LHCN-M2 (cell line): Measurements from ENCODE around the gene PUS1. TPM values are rescaled to one million over a fixed set of nuclear protein-coding genes. Genes with fewer than 3 reads are reported as not detected.

Experiments used
- DNase-seq: peaks from one replicate; pipeline ENCODE4 v3.0.0-alpha.2; 2012; ENCODE audit warnings: low read depth
- total RNA-seq: library from RNA; depleted of rRNA; stranded (reverse); fragments of >200 nt; gene quantifications from 2 replicates; pipeline ENCODE4 v1.2.3, GENCODE V29; 2014

PUS1 gene
- total RNA-seq, 1 experiment from 2014 or later: 17.7 TPM

- no peak for DNase-seq
These were observed 26.5 kb upstream of the PUS1 start for GRCh38 chr12:131902332-131903241.

DNA sequence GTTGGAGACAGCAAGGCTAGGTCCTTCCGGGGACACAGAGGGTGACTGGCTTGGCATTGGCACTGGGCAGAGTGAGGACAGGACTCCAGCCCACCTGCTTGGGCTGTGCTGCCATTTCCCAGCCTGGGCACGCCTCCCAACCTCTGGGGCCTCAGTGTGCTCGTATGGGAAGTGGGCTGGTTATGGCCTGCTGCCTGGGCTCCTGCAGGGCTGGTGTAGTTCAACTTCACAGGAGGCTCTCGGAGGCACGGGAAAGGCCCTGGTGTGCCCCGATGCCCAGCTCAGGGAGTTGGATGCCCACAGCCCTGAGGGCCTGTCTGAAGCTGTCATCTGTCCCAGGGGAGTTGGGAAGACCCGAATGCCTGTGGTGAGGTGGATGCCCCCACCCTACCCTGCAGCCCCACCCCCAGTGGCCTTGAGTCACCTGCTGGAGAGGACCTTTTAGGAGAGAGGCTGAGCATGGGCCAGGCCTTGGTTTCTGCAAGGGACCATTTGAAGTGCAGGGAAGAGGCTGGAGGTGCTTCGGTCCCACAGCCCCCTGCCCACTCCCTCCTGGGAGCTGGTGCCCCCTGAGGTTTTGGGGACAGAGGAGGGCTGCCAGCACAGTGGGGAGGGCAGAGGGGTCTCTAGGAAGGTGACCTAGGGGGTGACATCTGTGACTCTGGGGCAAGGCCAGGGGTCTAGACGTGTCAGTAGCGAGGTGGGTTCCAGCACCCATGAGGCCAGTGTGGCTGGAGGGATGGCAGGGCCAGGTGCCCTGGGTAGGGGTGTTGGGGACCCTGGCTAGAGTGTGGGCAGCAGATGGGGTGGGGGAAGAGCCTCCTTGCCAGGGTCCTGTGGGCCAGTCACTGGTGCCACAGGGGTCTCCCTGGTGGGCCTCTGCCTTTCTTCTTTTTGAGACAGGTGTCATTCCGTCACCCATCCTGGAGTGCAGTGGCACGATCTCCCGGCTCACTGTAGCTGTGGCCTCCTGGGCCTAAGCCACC lies 25.5 kb upstream of the PUS1 start:
- DNase-seq: no peak

GRCh38 chr12:131904346-131904745 lies 24.7 kb upstream of the PUS1 start:
- DNase-seq: no peak

GRCh38 chr12:131905081-131905629 lies 23.9 kb upstream of the PUS1 start:
- DNase-seq: no peak

DNA sequence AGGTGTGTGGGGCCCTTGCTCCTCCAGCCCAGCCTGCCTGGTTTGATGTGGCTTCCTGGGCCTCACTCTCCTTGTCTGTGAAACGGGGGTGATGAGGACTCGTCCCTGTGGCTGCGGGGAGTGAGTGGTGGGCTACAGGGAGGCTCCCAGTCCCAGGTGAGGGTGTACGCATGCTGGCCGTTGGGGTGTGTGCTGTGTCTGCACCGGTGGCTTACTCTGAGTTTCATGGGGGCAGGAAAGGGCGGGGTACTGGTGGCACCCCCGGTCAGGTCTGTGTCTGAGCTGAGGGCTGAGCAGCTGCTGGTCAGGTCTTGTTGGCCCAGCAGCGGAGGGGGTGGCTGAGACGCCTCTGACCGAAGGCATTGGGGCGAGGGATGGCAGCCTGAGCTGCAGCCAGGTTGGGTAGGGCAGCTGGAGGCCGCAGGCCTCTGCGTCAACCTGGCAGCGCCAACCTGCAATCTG lies 23.4 kb upstream of the PUS1 start:
- DNase-seq: no peak

GRCh38 chr12:131907379-131908091 lies 21.5 kb upstream of the PUS1 start:
- no peak for DNase-seq

DNA sequence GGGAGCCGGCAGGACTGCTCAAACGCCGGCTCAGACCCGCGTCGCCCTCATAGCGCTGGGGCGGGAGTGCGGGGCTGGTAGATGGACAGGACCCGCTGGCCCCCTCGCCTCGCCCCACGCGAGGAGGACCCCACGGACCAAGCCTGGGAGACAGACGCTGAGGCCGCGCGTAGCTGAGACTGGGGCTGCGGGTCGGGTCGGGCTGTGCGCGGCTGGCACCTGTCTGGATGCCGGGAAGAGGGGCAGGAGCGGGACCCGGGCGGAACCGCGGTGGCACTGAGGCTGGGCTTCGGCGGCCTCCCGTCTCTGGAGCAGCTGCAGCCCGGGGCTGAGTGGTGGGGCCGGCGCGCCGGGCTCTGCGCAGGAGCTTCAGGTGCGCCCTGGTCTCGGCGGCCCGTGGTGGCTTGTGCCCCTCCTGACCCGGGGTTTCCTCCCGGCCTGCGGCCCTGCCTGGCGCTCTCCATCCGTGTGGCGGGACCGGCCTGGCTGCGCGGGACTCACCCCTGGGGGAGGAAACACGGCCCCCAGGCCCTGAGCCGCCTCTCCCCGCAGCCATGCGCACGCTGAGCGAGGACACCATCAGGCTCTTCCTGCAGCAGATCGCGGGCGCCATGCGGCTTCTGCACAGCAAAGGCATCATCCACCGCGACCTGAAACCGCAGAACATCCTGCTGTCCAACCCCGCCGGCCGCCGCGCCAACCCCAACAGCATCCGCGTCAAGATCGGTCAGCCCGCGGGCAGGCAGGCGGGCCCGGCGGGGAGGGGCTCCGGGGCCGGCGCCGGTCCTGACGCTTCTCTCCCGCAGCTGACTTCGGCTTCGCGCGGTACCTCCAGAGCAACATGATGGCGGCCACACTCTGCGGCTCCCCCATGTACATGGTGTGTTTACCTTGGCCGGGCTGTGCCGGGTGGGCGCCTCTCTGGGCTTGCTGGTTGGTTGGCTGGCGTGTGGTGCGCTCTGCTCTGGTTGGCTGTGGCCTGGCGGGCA lies 20.7 kb upstream of the PUS1 start:
- no peak for DNase-seq

DNA sequence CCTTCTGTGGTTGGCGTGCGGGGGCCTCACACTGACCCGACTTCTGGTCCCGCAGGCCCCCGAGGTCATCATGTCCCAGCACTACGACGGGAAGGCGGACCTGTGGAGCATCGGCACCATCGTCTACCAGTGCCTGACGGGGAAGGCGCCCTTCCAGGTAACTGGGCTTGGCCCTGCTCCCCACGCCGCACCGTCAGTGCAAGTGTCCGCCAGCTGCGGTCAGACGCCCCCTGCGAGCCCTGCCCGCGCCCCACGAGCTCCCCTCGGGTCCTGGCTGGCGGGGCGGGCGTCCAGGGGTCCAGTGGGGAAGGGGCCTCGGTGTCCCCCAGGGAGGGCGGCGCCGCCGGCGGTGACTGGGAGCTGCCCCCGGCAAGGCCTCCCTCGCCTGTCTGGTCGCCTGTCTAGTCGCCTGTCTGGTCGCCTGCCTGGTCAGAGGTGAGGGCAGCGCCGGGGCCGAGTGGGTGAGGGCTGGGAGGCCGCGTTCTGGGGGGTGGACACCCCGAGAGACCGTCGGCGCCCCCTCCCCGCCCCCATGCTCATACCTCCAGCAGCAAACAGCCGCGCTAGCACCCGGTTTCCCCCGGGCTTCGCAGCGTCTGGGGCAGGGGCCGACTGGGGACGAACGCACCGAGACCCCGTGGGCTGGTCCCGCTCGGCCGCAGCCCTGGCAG lies 19.9 kb upstream of the PUS1 start:
- DNase-seq: no peak

DNA sequence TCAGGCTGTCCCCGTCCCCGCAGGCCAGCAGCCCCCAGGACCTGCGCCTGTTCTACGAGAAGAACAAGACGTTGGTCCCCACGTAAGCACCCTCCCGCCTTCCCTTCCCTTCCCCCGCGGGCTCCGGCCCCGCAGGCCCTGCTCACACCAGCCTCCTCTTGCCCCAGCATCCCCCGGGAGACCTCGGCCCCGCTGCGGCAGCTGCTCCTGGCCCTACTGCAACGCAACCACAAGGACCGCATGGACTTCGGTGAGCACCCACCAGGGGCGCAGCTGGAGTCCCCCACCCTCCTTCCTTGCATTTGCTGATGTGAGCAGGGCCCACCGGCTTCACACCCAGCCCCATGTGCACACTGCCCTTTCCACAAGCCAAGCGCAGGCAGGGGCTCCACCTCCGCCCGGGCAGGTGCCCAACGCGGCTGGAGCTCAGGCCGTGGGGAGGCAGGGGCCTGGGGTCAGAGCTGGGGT lies 19.3 kb upstream of the PUS1 start:
- no peak for DNase-seq

GRCh38 chr12:131910302-131911027 lies 18.6 kb upstream of the PUS1 start:
- DNase-seq: no peak

GRCh38 chr12:131911028-131911650 lies 17.9 kb upstream of the PUS1 start:
- no peak for DNase-seq

- no peak for DNase-seq
These were observed 17.1 kb upstream of the PUS1 start for GRCh38 chr12:131911851-131912477.

GRCh38 chr12:131912518-131913274 lies 16.4 kb upstream of the PUS1 start:
- DNase-seq: peak; percentile 65

- no peak for DNase-seq
These were observed 15.4 kb upstream of the PUS1 start for GRCh38 chr12:131913666-131914065.

DNA sequence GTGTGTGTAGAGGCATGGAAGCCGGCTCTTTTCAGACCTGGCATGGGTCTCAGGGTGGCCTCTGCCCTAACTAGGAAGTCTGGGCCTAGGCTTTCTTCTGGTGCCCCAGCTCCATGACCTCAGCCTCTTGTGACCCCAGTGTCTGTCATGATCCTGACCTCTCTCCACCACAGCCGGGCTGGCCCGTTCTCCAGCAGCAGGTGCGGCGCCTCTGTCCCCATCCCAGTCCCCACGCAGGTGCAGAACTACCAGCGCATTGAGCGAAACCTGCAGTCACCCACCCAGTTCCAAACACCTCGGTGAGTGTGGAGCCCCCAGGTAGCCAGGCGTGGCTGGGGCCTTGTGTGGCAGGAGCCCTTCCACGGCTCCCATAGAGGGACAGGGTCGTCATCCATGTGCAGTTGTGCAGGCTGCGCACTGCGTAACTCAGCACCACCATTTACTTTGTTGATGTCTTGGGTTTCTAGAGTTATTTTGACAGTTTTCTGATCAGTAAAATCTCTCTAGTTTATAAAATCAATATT lies 14.8 kb upstream of the PUS1 start:
- DNase-seq: no peak

DNA sequence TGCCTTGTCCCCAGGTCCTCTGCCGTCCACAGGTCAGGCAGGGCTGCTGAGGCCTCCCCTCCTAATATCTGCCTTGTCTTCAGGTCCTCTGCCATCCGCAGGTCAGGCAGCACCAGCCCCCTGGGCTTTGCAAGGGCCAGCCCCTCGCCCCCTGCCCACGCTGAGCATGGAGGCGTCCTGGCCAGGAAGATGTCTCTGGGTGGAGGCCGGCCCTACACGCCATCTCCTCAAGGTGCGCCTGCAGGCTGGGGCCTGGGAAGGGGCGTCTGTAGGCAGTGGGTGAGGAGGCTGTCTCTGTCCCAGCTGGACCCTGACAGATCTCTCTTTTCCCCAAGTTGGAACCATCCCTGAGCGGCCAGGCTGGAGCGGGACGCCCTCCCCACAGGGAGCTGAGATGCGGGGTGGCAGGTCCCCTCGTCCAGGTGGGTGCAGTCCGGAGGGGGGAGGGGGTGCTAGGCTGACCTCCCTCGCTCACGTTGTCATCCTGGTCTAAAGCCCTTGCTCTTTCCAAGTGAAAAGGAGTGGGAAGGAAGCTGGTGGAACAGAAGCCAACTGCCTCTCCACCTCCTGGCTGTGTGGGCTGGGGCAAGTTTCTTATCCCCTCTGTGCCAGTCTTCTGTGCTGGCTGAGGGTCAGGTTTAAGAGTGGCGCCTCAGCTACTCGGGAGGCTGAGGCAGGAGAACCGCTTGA lies 13.9 kb upstream of the PUS1 start:
- DNase-seq: no peak
